GM23248 (cell line): Measurements from ENCODE around the gene DDX17. TPM values are rescaled to one million over a fixed set of nuclear protein-coding genes. Genes with fewer than 3 reads are reported as not detected.

Source experiments
- DNase-seq: peaks from one replicate; pipeline ENCODE4 v3.0.0-alpha.2; 2015
- H2AFZ ChIP-seq: fragments of 200-600 bp; sonication (generic); 2 replicates; pipeline ENCODE4 v1.6.1; 2016; ENCODE audit warnings: antibody characterized with exemption
- H3F3A ChIP-seq: fragments of 200-600 bp; sonication (generic); 2 replicates; pipeline ENCODE4 v1.6.1; 2016; ENCODE audit warnings: mild to moderate bottlenecking, antibody characterized with exemption, mixed run types; ENCODE audit not compliant: insufficient read depth
- H3K27ac ChIP-seq: fragments of 200-600 bp; sonication (generic); 2 replicates; pipeline ENCODE4 v1.5.1; 2016; ENCODE audit warnings: mild to moderate bottlenecking
- H3K27me3 ChIP-seq: fragments of 200-600 bp; sonication (generic); replicated peaks from 2 replicates; pipeline ENCODE4 v1.6.1; 2016; ENCODE audit warnings: mild to moderate bottlenecking; ENCODE audit not compliant: insufficient read depth
- H3K36me3 ChIP-seq: fragments of 200-600 bp; sonication (generic); 2 replicates; pipeline ENCODE4 v1.6.1; 2016; ENCODE audit warnings: low read depth, mild to moderate bottlenecking
- H3K4me1 ChIP-seq: fragments of 200-600 bp; sonication (generic); 2 replicates; pipeline ENCODE4 v1.6.1; 2016; ENCODE audit warnings: mild to moderate bottlenecking; ENCODE audit not compliant: insufficient read depth
- H3K4me2 ChIP-seq: fragments of 200-600 bp; sonication (generic); one replicate; pipeline ENCODE4 v1.6.1; 2016; ENCODE audit warnings: mild to moderate bottlenecking; ENCODE audit not compliant: unreplicated experiment
- H3K4me3 ChIP-seq: fragments of 200-600 bp; sonication (generic); 2 replicates; pipeline ENCODE4 v1.5.1; 2016; ENCODE audit warnings: mild to moderate bottlenecking
- H3K79me2 ChIP-seq: fragments of 200-600 bp; sonication (generic); 2 replicates; pipeline ENCODE4 v1.6.1; 2016; ENCODE audit warnings: mild to moderate bottlenecking; ENCODE audit not compliant: insufficient read depth
- H3K9ac ChIP-seq: fragments of 200-600 bp; sonication (generic); 2 replicates; pipeline ENCODE4 v1.6.1; 2016; ENCODE audit warnings: mild to moderate bottlenecking
- H3K9me2 ChIP-seq: fragments of 200-600 bp; sonication (generic); 2 replicates; pipeline ENCODE4 v1.6.1; 2016; ENCODE audit warnings: mixed run types, mild to moderate bottlenecking, moderate library complexity; ENCODE audit not compliant: insufficient read depth
- H3K9me3 ChIP-seq: fragments of 200-600 bp; sonication (generic); one replicate; pipeline ENCODE4 v1.6.1; 2017; ENCODE audit warnings: low read depth
- H4K20me1 ChIP-seq: fragments of 200-600 bp; sonication (generic); 2 replicates; pipeline ENCODE4 v1.6.0; 2016; ENCODE audit not compliant: insufficient read depth
- EZH2 ChIP-seq: fragments of 200-600 bp; sonication (generic); IDR thresholded peaks from 2 replicates; pipeline ENCODE4 v1.6.1; 2018; ENCODE audit warnings: antibody characterized with exemption, mild to moderate bottlenecking; ENCODE audit not compliant: insufficient read depth, poor library complexity, severe bottlenecking
- EZH2phosphoT487 ChIP-seq: fragments of 200-600 bp; sonication (generic); IDR thresholded peaks from 2 replicates; pipeline ENCODE4 v1.6.1; 2018; ENCODE audit warnings: antibody characterized with exemption, moderate library complexity, mild to moderate bottlenecking, low read depth; ENCODE audit not compliant: insufficient read depth
- WGBS, 2 experiments: methylation state at CpG; one replicate each; pipeline ENCODE4 v1.1.6; 2015 to 2017; ENCODE audit warnings: low lambda C conversion rate in 2 of 2, low coverage in 1 of 2; ENCODE audit errors: missing lambda C conversion rate in 2 of 2; 5-methylcytosine and 5-hydroxymethylcytosine counted together
- in situ Hi-C: fragments of 300-500 bp; cut with MboI; formaldehyde crosslinking; loops from 2 replicates; pipeline ENCODE4 v1.15.0; 2020
- polyA plus RNA-seq: library from polyadenylated mRNA; unstranded; fragments of >200 nt; fragmentation: Nextera tagmentation; extraction: Ambion mirVana; gene quantifications from 2 replicates; pipeline ENCODE4 v1.2.1, GENCODE V29; 2016
- total RNA-seq: library from RNA; depleted of rRNA; stranded (reverse); fragments of >200 nt; shearing (Covaris generic); gene quantifications from 2 replicates; pipeline ENCODE4 v1.2.3, GENCODE V29; 2014

Gene DDX17
- total and polyA plus RNA-seq, 2 experiments from 2014 or later: 30.1 to 312 TPM

- H3K4me1 ChIP-seq: no peaks in the 10 kb centered on the region; the same call in 1 of the 2 replicates
- no peaks in the 10 kb centered on the region for H3K36me3 ChIP-seq
- DNase-seq: no peak
- in situ Hi-C loops: no loop called here
- no peak overlapping the region for H3K4me2 ChIP-seq
- no peak overlapping the region for H2AFZ ChIP-seq
- H3K9ac ChIP-seq: no peak overlapping the region
- H3K79me2 ChIP-seq: peaks cover 3% of the 10 kb centered on the region
- no peaks in the 10 kb centered on the region for H3K9me2 ChIP-seq
- H3K9me3 ChIP-seq: no peaks in the 10 kb centered on the region
- 87% methylated on average over 28 of the region's 28 CpGs for WGBS, 2 experiments
- no peaks in the 10 kb centered on the region for H3F3A ChIP-seq
- TF ChIP-seq EZH2phosphoT487 (no peak), EZH2 (no peak)
- no peak overlapping the region for H3K27ac ChIP-seq
- no peaks in the 10 kb centered on the region for H4K20me1 ChIP-seq
- peaks cover 24% of the 10 kb centered on the region for H3K27me3 ChIP-seq
- no peak overlapping the region for H3K4me3 ChIP-seq
Measured at GRCh38 chr22:38462960-38463784, 42.9 kb downstream of the DDX17 start.

DNA sequence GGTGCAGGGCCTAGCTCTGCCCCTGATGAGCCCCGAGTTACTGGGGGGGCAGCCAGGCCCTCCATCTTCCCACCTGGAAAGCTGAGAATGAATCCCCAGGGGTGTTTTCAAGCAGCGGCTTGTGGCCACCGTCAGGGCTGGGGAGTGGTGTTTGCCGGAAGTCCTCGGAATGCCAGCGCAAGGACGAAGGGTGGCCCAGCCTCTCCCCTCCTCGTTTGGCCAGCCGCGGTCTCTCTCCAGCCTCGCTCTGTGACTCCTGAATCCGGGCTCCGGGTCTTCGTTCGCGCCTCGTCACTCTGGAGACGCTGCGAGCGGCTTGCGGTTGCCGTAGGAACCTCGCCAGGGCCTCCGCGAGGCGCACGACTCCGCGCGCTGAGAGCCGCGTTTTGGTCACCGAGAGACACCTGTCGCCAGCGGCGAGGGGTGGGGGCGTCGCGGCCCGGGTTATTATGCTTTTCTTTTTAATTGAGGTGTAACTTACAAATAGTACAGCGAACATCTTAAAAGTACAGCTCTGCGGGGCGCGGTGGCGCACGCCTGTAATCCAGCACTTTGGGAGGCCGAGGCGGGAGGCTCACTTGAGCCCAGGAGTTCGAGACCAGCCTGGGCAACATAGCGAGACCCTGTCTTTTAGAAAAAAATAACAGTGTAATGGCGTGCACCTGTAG lies 44.6 kb downstream of the DDX17 start:
- WGBS, 2 experiments: 12 to 15% methylated on average over 46 to 51 of the region's 51 CpGs
- H3K4me3 ChIP-seq: peak overlapping the region; percentile 55
- H3K79me2 ChIP-seq: no peaks in the 10 kb centered on the region
- peak overlapping the region; percentile 56 for H3K4me2 ChIP-seq
- in situ Hi-C loops: no loop called here
- H3K9me2 ChIP-seq: no peaks in the 10 kb centered on the region
- H3K27me3 ChIP-seq: peaks cover 37% of the 10 kb centered on the region
- peak overlapping the region; percentile 46; the same call in 1 of the 2 replicates for H2AFZ ChIP-seq
- no peaks in the 10 kb centered on the region for H3K36me3 ChIP-seq
- peak; percentile 89 for DNase-seq
- H4K20me1 ChIP-seq: no peaks in the 10 kb centered on the region
- no peaks in the 10 kb centered on the region for H3F3A ChIP-seq
- no peaks in the 10 kb centered on the region for H3K9me3 ChIP-seq
- no peak overlapping the region for H3K9ac ChIP-seq
- TF ChIP-seq EZH2: no peak
- no peak for TF ChIP-seq EZH2phosphoT487
- no peak overlapping the region for H3K27ac ChIP-seq
- H3K4me1 ChIP-seq: no peaks in the 10 kb centered on the region; the same call in 1 of the 2 replicates

- H3K27ac ChIP-seq: no peak overlapping the region
- H4K20me1 ChIP-seq: no peaks in the 10 kb centered on the region
- DNase-seq: no peak
- H3K4me1 ChIP-seq: no peaks in the 10 kb centered on the region; the same call in 1 of the 2 replicates
- WGBS, 2 experiments: 15 to 25% methylated on average over 9 of the region's 9 CpGs
- H3K9ac ChIP-seq: no peak overlapping the region
- no peaks in the 10 kb centered on the region for H3K9me2 ChIP-seq
- peak overlapping the region; percentile 46; the same call in 1 of the 2 replicates for H2AFZ ChIP-seq
- peaks cover 43% of the 10 kb centered on the region for H3K27me3 ChIP-seq
- no peaks in the 10 kb centered on the region for H3K9me3 ChIP-seq
- in situ Hi-C loops: no loop called here
- peak overlapping the region; percentile 55 for H3K4me3 ChIP-seq
- H3F3A ChIP-seq: no peaks in the 10 kb centered on the region
- H3K4me2 ChIP-seq: peak overlapping the region; percentile 56
- no peak for TF ChIP-seq EZH2
- no peak for TF ChIP-seq EZH2phosphoT487
- no peaks in the 10 kb centered on the region for H3K36me3 ChIP-seq
- H3K79me2 ChIP-seq: no peaks in the 10 kb centered on the region
Measured at GRCh38 chr22:38461057-38461413, 45.1 kb downstream of the DDX17 start.

DNA sequence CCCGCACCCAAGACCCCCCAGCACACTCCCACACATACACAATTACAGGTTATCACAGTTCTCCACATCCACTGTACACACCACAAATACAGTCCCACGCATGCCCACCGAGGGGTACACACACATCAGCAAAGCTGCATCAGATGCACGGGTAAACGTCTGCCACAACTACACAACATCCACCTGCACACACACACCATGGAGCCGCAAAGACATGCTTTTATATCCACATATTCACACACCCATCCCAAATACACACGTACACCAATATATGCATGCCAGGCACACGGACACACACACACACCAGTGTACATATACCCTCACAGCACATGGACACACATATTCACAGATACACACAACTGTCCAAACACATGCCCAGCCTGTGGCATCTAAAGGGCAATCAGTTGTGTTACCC lies 45.7 kb downstream of the DDX17 start:
- Histone ChIP-seq H3F3A (no peaks in the 10 kb centered on the region), H3K79me2 (no peaks in the 10 kb centered on the region), H3K9ac (no peak overlapping the region), H3K4me3 (no peak overlapping the region), H3K9me2 (no peaks in the 10 kb centered on the region), H3K36me3 (no peaks in the 10 kb centered on the region), H2AFZ (no peak overlapping the region), H3K27me3 (peaks cover 43% of the 10 kb centered on the region), H4K20me1 (no peaks in the 10 kb centered on the region), H3K9me3 (no peaks in the 10 kb centered on the region), H3K4me1 (no peaks in the 10 kb centered on the region; the same call in 1 of the 2 replicates), H3K27ac (no peak overlapping the region), H3K4me2 (no peak overlapping the region)
- WGBS, 2 experiments: 27 to 36% methylated on average over 7 to 8 of the region's 8 CpGs
- TF ChIP-seq EZH2phosphoT487 (no peak), EZH2 (peak; percentile 57)
- no peak for DNase-seq
- in situ Hi-C loops: no loop called here
